H1 (cell line): ENCODE data around the gene COX5A. TPM values are rescaled to one million over a fixed set of nuclear protein-coding genes. Genes with fewer than 3 reads are reported as not detected.

Experiments used
- GTF2F1 ChIP-seq: IDR thresholded peaks from 2 replicates; pipeline ENCODE4 v1.6.1; 2012; ENCODE audit warnings: low read depth, low read length, improper control_type of control experiment, borderline replicate concordance
- polyA plus RNA-seq, 7 experiments: library from polyadenylated mRNA; depleted of rRNA in 3 of 7; stranded (reverse) in 5 of 7; unstranded in 2 of 7; fragments of >200 nt in 5 of 7; fragments of 200-250 nt in 2 of 7; gene quantifications; 1 replicate in 5 of 7; 2 replicates in 1 of 7; 4 replicates in 1 of 7; pipeline versions ENCODE4 v1.2.1 to v1.2.3, GENCODE V29; 2011 to 2013; ENCODE audit warnings: missing spikeins in 2 of 7, mixed read lengths in 2 of 7
- total RNA-seq: library from RNA; stranded (reverse); fragmentation: NEBNext Ultra II Directional; extraction: Animal tissue kit (Norgen Biotek cat#: 25700); gene quantifications from 2 replicates; pipeline ENCODE4 v1.2.1, GENCODE V29; 2021

COX5A gene
- total and polyA plus RNA-seq, 2 of the 8 experiments (the other 6 are each of a cell fraction or from before 2014, with no cell fraction given): 270 to 367 TPM

DNA sequence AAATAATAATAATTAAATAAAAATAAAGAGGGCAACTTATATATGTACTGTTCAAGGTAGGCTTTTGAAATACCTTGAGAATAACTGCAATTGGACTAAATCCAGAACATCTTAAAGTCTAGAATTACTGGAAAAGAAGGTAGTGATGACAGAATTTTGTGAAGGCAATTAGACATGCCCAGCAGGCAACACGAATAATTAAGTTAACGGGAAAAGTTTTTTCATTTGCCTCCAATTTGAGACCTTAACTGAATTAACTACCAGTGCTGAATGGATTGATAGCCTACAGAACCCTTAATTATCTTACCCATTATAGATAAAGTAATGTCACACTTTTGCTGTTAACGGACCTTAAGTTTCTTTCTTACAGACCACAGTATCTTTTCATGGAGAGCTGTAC lies 13.3 kb downstream of the COX5A start (continued):
- TF ChIP-seq GTF2F1: no peak
